Smooth muscle cell (in vitro differentiated cells): ENCODE results near the gene PERM1. TPM values are rescaled to one million over a fixed set of nuclear protein-coding genes. Genes with fewer than 3 reads are reported as not detected.
A peak's percentile ranks its signal among the peaks of the same experiment; 100 is the strongest.

ENCODE experiments used
- DNase-seq: peaks from one replicate; lab custom pipeline; 2025; ENCODE audit not compliant: unreplicated experiment; lab: John Stamatoyannopoulos, UW
- H2AFZ ChIP-seq: fragments of 200-600 bp; sonication (generic); 2 replicates; pipeline ENCODE4 v1.6.0; 2016; ENCODE audit warnings: antibody characterized with exemption, low read depth, mild to moderate bottlenecking
- H3F3A ChIP-seq: fragments of 200-600 bp; sonication (generic); 2 replicates; pipeline ENCODE4 v1.6.0; 2017; ENCODE audit warnings: antibody characterized with exemption, low read depth
- H3K27ac ChIP-seq: fragments of 200-600 bp; sonication (generic); 2 replicates; pipeline ENCODE4 v1.5.1; 2016; ENCODE audit warnings: low read depth, mild to moderate bottlenecking
- H3K27me3 ChIP-seq: fragments of 200-600 bp; sonication (generic); 2 replicates; pipeline ENCODE4 v1.6.1; 2016; ENCODE audit warnings: low read depth, mild to moderate bottlenecking
- H3K36me3 ChIP-seq: fragments of 200-600 bp; sonication (generic); 2 replicates; pipeline ENCODE4 v1.5.1; 2016; ENCODE audit warnings: low read depth
- H3K4me1 ChIP-seq: fragments of 200-600 bp; sonication (generic); 2 replicates; pipeline ENCODE4 v1.5.1; 2016; ENCODE audit warnings: low read depth
- H3K4me2 ChIP-seq: fragments of 200-600 bp; sonication (generic); 2 replicates; pipeline ENCODE4 v1.6.0; 2016; ENCODE audit warnings: mild to moderate bottlenecking
- H3K4me3 ChIP-seq: fragments of 200-600 bp; sonication (generic); 2 replicates; pipeline ENCODE4 v1.5.1; 2016; ENCODE audit warnings: mild to moderate bottlenecking
- H3K79me2 ChIP-seq: fragments of 200-600 bp; sonication (generic); 2 replicates; pipeline ENCODE4 v1.6.0; 2016; ENCODE audit warnings: low read depth, mild to moderate bottlenecking
- H3K9ac ChIP-seq: fragments of 200-600 bp; sonication (generic); 2 replicates; pipeline ENCODE4 v1.6.0; 2016; ENCODE audit warnings: low read depth
- H3K9me3 ChIP-seq: fragments of 200-600 bp; sonication (generic); replicated peaks from 2 replicates; pipeline ENCODE4 v1.5.1; 2016; ENCODE audit warnings: low read depth
- H4K20me1 ChIP-seq: fragments of 200-600 bp; sonication (generic); 2 replicates; pipeline ENCODE4 v1.6.0; 2016; ENCODE audit warnings: low read depth
- WGBS: methylation state at CpG from one replicate; pipeline ENCODE4 v1.1.7; 2016; ENCODE audit warnings: low lambda C conversion rate; 5-methylcytosine and 5-hydroxymethylcytosine counted together
- polyA plus RNA-seq: library from polyadenylated mRNA; unstranded; fragments of >200 nt; fragmentation: Nextera tagmentation; extraction: Ambion mirVana; gene quantifications from 2 replicates; pipeline ENCODE4 v1.2.1, GENCODE V29; 2016
- total RNA-seq: library from RNA; depleted of rRNA; stranded (reverse); fragments of >200 nt; gene quantifications from 2 replicates; pipeline ENCODE4 v1.2.3, GENCODE V29; 2014
- TF ChIP-seq, protein P1 (sequence below): fragments of 200-600 bp; sonication (generic); IDR thresholded peaks from 2 replicates; pipeline ENCODE4 v1.5.1; 2017; ENCODE audit warnings: borderline replicate concordance, mild to moderate bottlenecking, antibody characterized with exemption; ENCODE audit not compliant: insufficient read depth, poor library complexity, severe bottlenecking

Gene PERM1
- total and polyA plus RNA-seq, 2 experiments from 2014 or later = 2.6 TPM; not detected in 1

DNA sequence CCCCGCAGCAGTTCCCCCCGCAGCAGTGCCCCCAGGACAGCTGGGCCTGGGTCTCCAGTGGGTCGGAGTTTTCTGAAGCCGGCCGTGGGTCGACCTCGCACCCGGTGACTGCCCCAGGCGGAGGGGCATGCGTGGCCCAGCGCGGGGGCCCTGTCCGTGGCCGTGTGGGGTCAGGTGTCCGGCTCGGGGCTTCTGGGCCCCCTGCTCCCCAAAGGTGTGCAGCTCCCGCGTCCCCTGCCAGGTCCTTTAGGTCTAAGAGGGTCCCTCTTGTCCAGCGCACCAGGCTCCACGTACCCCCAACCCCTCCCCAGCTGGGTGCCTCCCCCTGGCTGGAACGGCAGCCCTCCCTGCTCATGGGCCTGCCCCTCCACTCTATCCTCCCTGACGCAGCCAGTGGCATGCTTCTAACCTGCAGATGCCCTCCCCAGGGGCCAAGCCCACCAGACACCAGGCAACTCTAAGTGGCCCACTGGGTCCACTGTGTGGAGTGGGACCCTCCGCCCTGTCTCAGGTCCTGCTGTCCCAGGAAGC, 23.9 kb upstream of the PERM1 start:
- Histone ChIP-seq H3K36me3 (no peaks in the 10 kb centered on the region), H2AFZ (no peak overlapping the region), H4K20me1 (peaks cover 15% of the 10 kb centered on the region), H3K27ac (no peak overlapping the region), H3K9ac (no peak overlapping the region), H3K4me2 (no peak overlapping the region), H3K79me2 (no peaks in the 10 kb centered on the region), H3K4me1 (peaks cover 9% of the 10 kb centered on the region), H3K4me3 (no peak overlapping the region), H3K9me3 (no peaks in the 10 kb centered on the region), H3K27me3 (no peaks in the 10 kb centered on the region), H3F3A (no peaks in the 10 kb centered on the region)
- TF ChIP-seq, protein P1, sequence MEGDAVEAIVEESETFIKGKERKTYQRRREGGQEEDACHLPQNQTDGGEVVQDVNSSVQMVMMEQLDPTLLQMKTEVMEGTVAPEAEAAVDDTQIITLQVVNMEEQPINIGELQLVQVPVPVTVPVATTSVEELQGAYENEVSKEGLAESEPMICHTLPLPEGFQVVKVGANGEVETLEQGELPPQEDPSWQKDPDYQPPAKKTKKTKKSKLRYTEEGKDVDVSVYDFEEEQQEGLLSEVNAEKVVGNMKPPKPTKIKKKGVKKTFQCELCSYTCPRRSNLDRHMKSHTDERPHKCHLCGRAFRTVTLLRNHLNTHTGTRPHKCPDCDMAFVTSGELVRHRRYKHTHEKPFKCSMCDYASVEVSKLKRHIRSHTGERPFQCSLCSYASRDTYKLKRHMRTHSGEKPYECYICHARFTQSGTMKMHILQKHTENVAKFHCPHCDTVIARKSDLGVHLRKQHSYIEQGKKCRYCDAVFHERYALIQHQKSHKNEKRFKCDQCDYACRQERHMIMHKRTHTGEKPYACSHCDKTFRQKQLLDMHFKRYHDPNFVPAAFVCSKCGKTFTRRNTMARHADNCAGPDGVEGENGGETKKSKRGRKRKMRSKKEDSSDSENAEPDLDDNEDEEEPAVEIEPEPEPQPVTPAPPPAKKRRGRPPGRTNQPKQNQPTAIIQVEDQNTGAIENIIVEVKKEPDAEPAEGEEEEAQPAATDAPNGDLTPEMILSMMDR = no peak
- WGBS = 82% methylated on average over 11 of the region's 23 CpGs
- no peak for DNase-seq

DNA sequence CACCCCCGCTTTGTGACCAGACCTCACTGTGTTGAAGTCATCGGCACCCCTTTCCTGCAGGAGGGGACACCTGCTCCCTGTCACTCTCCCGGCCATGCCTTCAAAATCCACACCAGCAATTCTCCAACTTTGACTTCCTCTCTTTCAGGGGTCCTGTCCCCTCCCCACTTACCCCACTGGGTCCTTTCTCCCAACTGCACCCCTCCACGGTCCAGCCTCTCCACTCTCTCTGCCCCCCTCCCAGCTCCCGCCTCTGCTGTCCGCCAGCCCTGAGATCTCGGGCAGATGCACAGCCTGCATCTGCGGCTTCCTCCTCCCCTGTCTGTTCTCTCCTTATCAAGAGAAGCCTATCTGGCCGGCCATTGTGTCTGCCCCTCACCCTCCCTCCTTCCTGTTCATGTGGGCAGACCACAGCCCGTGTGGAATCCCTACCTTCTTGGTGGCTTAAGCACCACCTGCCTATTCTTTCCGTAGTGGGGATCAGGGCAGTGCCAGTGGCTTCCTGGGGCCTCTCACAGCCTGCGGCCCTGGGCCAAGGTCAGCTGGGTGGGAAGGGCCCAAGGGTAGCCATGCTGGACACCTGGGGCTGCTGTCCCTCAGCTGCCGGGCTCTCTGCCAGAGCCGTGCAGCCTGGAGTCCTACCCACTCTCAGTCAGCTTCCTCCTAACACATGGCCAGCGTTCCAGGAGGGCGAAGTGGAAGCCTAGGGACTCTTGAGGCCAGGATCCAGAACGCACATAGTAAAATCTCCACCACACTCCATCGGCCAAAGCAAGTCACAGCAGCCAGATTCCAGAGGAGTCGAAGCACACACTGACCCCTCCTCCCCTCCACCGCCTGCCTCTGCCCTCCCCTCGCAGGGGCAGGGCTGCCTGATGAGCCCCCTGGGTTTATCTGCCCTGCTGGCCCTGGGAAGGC, 23.1 kb upstream of the PERM1 start:
- Histone ChIP-seq H3K9ac (no peak overlapping the region), H4K20me1 (peaks cover 15% of the 10 kb centered on the region), H3K9me3 (no peaks in the 10 kb centered on the region), H3K79me2 (no peaks in the 10 kb centered on the region), H3F3A (no peaks in the 10 kb centered on the region), H2AFZ (no peak overlapping the region), H3K27me3 (no peaks in the 10 kb centered on the region), H3K4me2 (peak overlapping the region; percentile 72), H3K27ac (no peak overlapping the region), H3K4me3 (no peak overlapping the region), H3K4me1 (peaks cover 9% of the 10 kb centered on the region), H3K36me3 (no peaks in the 10 kb centered on the region)
- TF ChIP-seq, protein P1 = no peak
- no peak for DNase-seq
- WGBS = 38% methylated on average over 21 of the region's 21 CpGs

DNA sequence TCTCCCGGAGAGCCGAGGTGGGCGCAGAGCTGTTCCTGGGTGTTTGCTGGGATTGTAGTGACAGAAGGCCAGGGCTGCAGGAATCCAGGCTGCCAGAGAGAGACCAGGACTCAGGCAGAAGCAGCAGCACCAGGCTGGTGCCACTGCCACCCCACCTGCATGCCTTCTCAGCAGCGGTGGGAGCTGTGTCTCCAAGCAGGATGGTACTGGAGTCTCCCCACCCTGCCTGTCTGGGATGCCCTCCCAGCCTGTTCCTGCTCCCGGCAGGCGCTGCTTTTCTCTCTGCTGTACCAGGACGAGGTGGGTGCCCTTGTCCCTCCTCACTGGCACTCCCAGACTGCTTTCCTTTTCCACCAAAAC, 22.5 kb upstream of the PERM1 start:
- H3K79me2 ChIP-seq = peaks cover under 1% of the 10 kb centered on the region
- DNase-seq = no peak
- H3K9ac ChIP-seq = no peak overlapping the region
- TF ChIP-seq, protein P1 = no peak
- no peaks in the 10 kb centered on the region for H3F3A ChIP-seq
- H2AFZ ChIP-seq = no peak overlapping the region
- no peak overlapping the region for H3K4me2 ChIP-seq
- WGBS = 81% methylated on average over 7 of the region's 7 CpGs
- H3K36me3 ChIP-seq = no peaks in the 10 kb centered on the region
- H3K4me1 ChIP-seq = peaks cover 9% of the 10 kb centered on the region
- H4K20me1 ChIP-seq = peaks cover 15% of the 10 kb centered on the region
- no peak overlapping the region for H3K27ac ChIP-seq
- H3K9me3 ChIP-seq = no peaks in the 10 kb centered on the region
- no peaks in the 10 kb centered on the region for H3K27me3 ChIP-seq
- H3K4me3 ChIP-seq = no peak overlapping the region
